NCI-H2081 treated with DMSO at 0.1 percent for 48 hours (cell line): ENCODE results near the gene CDK5RAP3.

ENCODE experiments used
- DNase-seq: peaks from one replicate; lab custom pipeline; 2025; lab: John Stamatoyannopoulos, UW

The CDK5RAP3 gene

DNA sequence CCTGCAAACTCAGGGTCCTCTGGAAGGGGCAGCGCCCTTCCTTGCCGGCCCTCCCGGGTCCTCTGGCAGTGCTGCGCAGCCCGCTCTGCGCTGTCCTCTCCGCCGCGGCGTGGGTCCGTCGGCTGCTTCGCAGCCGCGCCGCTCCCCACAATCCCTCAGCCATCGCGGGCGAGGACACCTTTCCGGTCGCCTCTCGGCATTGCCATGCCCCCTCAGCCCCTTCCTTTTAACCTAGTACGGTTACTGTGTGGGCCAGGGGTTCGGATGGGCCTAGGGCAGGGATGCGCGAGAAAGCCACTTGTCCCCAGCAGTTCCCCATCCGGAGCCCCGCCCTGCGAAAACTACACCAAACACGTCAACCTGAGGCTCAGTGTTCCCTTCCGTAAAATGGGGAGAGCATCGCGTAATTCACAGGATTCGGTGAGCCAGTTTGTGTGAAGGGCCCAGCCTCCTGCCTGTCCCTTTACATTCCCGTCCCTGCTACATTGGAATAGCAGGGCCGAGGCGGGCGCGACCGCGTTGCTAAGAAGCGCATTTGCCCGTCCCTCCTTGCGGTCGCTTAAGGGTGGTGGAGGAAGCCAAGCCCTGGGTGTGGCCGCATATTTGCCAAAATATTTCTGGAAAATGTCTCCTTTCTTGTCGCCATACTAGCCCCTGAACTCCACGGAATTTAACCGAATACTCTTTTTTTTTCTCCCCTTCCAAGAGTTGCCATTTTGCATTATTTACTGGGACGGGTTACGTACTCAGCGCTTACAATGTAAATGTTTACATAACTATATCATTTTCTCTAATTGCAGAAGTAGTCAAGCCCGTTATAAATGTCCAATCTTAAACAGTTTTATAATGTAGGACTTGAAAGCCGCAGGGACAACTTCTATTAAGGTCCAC is 53.5 kb downstream of the CDK5RAP3 start:
- no peak for DNase-seq

- DNase-seq, result peak; percentile 95
Observed at GRCh38 chr17:48025040-48025903, 54.4 kb downstream of the CDK5RAP3 start.

GRCh38 chr17:48025904-48026501 is 55.1 kb downstream of the CDK5RAP3 start:
- DNase-seq, result no peak

GRCh38 chr17:48026502-48027321 is 55.8 kb downstream of the CDK5RAP3 start:
- peak; percentile 46 for DNase-seq

DNA sequence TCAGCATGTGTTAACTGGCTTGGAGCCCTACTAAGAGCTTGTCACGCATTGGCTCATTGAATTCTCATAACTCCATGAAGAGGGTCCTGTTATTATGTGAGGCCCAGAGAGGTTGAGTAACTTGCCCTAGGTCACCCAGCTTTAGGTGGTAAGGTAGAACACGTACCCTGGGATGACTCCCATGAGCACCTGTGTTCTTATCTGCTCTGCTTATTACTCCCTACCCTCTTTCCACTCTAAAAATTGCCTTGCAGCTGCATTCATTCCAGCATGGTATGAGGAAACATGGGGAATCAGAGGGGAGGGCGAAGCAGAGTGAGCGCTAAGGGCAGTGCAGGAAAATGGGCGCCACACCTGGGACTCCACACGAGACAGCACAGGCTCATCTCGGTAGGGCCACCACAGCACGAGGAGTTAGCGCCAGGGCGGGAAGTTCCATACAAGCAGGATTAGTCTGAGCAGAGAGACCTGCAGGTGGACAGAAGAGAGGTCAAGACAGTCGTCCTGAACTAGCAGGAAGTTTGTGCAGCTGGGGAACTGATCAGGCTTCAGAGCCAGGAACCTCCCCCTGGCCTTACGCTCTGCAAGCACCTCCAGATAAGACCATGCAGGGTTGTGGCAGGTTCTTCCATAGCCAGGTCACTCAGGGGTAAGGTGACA is 56.5 kb downstream of the CDK5RAP3 start:
- DNase-seq, result no peak

GRCh38 chr17:48028736-48029135 is 57.8 kb downstream of the CDK5RAP3 start:
- DNase-seq, result no peak

DNA sequence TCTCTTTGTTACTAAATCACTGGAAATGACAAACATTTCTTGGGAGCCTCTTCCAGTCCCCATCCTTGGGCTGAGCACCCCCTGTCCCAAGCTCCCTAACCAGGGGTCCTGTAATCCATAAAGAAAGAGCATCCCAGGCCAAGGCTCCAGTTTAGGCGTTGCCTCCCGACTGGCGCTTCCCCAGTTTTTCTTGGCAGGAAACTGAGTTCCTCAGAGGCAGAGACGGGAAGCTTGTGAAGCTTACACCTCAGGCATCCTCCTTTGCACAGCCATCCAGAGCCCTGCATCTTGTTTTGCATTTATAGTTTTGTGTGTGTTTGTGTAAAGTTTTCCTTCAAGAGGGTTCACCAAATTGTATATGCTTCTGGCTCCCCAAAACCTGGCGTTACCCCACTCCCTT is 59.6 kb downstream of the CDK5RAP3 start:
- DNase-seq, result no peak
